ENCODE measurements around the gene RWDD4.
"Not testable (repeated sequence)": the region's sequence is repeated elsewhere in the genome, so short reads cannot be mapped to it uniquely, and the experiment has no call there.

RWDD4 gene

GRCh38 chr4:183635741-183636140, 23.2 kb downstream of the RWDD4 start:
- DNase-seq (ENCODE audit: low spot score): no peak

GRCh38 chr4:183635321-183635720, 23.7 kb downstream of the RWDD4 start:
- no peak for DNase-seq (ENCODE audit: low spot score)

GRCh38 chr4:183633476-183634400, 25.2 kb downstream of the RWDD4 start:
- DNase-seq (ENCODE audit: low spot score): no peak

- DNase-seq (ENCODE audit: low spot score): no peak
These were observed 26.3 kb downstream of the RWDD4 start for GRCh38 chr4:183632689-183633088.

- DNase-seq (ENCODE audit: low spot score): no peak
These were observed 27.3 kb downstream of the RWDD4 start for GRCh38 chr4:183631577-183632198.

- no peak for DNase-seq (ENCODE audit: low spot score)
These were observed 30.9 kb downstream of the RWDD4 start for GRCh38 chr4:183627979-183628588.

GRCh38 chr4:183627286-183627685, 31.7 kb downstream of the RWDD4 start:
- not testable (repeated sequence) for DNase-seq (ENCODE audit: low spot score)

- no peak for DNase-seq (ENCODE audit: low spot score)
These were observed 32.8 kb downstream of the RWDD4 start for GRCh38 chr4:183626168-183626567.

GRCh38 chr4:183624548-183624947, 34.4 kb downstream of the RWDD4 start:
- no peak for DNase-seq (ENCODE audit: low spot score)

GRCh38 chr4:183621875-183622274, 37.1 kb downstream of the RWDD4 start:
- no peak for DNase-seq (ENCODE audit: low spot score)

- no peak for DNase-seq (ENCODE audit: low spot score)
These were observed 38.6 kb downstream of the RWDD4 start for GRCh38 chr4:183620421-183620820.

- DNase-seq (ENCODE audit: low spot score): no peak
These were observed 40.3 kb downstream of the RWDD4 start for GRCh38 chr4:183618681-183619080.

- no peak for DNase-seq (ENCODE audit: low spot score)
These were observed 41.9 kb downstream of the RWDD4 start for GRCh38 chr4:183617075-183617474.

GRCh38 chr4:183612329-183613250, 46.4 kb downstream of the RWDD4 start:
- no peak for DNase-seq (ENCODE audit: low spot score)

GRCh38 chr4:183611210-183611830, 47.7 kb downstream of the RWDD4 start:
- no peak for DNase-seq (ENCODE audit: low spot score)

GRCh38 chr4:183610613-183611012, 48.4 kb downstream of the RWDD4 start:
- DNase-seq (ENCODE audit: low spot score): no peak

- DNase-seq (ENCODE audit: low spot score): no peak
These were observed 49.0 kb downstream of the RWDD4 start for GRCh38 chr4:183610033-183610432.

GRCh38 chr4:183609151-183609550, 49.8 kb downstream of the RWDD4 start:
- DNase-seq (ENCODE audit: low spot score): no peak

GRCh38 chr4:183607894-183608293, 51.1 kb downstream of the RWDD4 start:
- DNase-seq (ENCODE audit: low spot score): no peak

- DNase-seq (ENCODE audit: low spot score): no peak
These were observed 56.4 kb downstream of the RWDD4 start for GRCh38 chr4:183602557-183603027.

GRCh38 chr4:183601381-183601780, 57.6 kb downstream of the RWDD4 start:
- no peak for DNase-seq (ENCODE audit: low spot score)

Measured in CD4-positive, alpha-beta T cell treated with Interleukin-15 for 4 hours (primary cell).